ENCODE measurements around the gene KLC4.
A peak's percentile ranks its signal among the peaks of the same experiment; 100 is the strongest.
"Not testable (repeated sequence)": the region's sequence is repeated elsewhere in the genome, so short reads cannot be mapped to it uniquely, and the experiment has no call there.

The KLC4 gene

DNA sequence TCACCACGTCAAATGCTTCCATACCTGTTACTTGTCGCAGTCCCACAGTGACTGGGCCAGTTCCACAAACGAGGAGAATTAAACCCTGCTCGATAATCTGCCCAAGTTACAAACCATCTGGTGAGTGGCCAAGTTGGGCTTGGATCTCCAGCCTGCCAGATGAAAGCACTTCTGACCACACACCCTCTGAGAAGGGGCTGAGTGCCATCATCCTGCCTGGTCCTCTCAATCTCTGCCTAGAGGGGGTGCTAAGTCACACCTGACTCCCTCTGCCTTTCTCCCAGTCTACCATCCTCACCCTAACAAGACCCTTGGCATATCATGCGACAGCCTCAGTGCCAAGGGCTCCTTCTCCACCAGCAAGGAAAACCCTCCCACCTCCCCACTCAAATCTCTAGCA is 22.2 kb upstream of the KLC4 start:
- Histone ChIP-seq H3K36me3 (ENCODE audit: insufficient read depth, low read length) (peaks cover 70% of the 10 kb centered on the region), H3K27ac (ENCODE audit: low read depth, low read length) (no peak overlapping the region), H3K9ac (ENCODE audit: low read depth, low read length) (no peak overlapping the region), H3K4me3 (ENCODE audit: low read length) (no peak overlapping the region), H3K4me1 (ENCODE audit: insufficient read depth, low read length) (no peaks in the 10 kb centered on the region), H3K9me3 (ENCODE audit: insufficient read depth, low read depth, low read length) (no peaks in the 10 kb centered on the region), H3K27me3 (ENCODE audit: insufficient read depth, low read length) (no peaks in the 10 kb centered on the region)
- WGBS: 85% methylated on average over 5 of the region's 5 CpGs

- 90% methylated on average over 8 of the region's 9 CpGs for WGBS
- Histone ChIP-seq H3K9ac (ENCODE audit: low read depth, low read length) (no peak overlapping the region), H3K27ac (ENCODE audit: low read depth, low read length) (no peak overlapping the region), H3K4me1 (ENCODE audit: insufficient read depth, low read length) (no peaks in the 10 kb centered on the region), H3K4me3 (ENCODE audit: low read length) (no peak overlapping the region), H3K27me3 (ENCODE audit: insufficient read depth, low read length) (no peaks in the 10 kb centered on the region), H3K9me3 (ENCODE audit: insufficient read depth, low read depth, low read length) (no peaks in the 10 kb centered on the region), H3K36me3 (ENCODE audit: insufficient read depth, low read length) (peaks cover 68% of the 10 kb centered on the region)
Observed at GRCh38 chr6:43037706-43038105, 21.7 kb upstream of the KLC4 start.

- Histone ChIP-seq H3K9me3 (ENCODE audit: insufficient read depth, low read depth, low read length) (no peaks in the 10 kb centered on the region), H3K4me3 (ENCODE audit: low read length) (no peak overlapping the region), H3K36me3 (ENCODE audit: insufficient read depth, low read length) (peaks cover 70% of the 10 kb centered on the region), H3K27me3 (ENCODE audit: insufficient read depth, low read length) (no peaks in the 10 kb centered on the region), H3K9ac (ENCODE audit: low read depth, low read length) (no peak overlapping the region), H3K4me1 (ENCODE audit: insufficient read depth, low read length) (no peaks in the 10 kb centered on the region), H3K27ac (ENCODE audit: low read depth, low read length) (no peak overlapping the region)
- 90% methylated on average over 9 of the region's 9 CpGs for WGBS
Observed at GRCh38 chr6:43038727-43039126, 20.7 kb upstream of the KLC4 start.

DNA sequence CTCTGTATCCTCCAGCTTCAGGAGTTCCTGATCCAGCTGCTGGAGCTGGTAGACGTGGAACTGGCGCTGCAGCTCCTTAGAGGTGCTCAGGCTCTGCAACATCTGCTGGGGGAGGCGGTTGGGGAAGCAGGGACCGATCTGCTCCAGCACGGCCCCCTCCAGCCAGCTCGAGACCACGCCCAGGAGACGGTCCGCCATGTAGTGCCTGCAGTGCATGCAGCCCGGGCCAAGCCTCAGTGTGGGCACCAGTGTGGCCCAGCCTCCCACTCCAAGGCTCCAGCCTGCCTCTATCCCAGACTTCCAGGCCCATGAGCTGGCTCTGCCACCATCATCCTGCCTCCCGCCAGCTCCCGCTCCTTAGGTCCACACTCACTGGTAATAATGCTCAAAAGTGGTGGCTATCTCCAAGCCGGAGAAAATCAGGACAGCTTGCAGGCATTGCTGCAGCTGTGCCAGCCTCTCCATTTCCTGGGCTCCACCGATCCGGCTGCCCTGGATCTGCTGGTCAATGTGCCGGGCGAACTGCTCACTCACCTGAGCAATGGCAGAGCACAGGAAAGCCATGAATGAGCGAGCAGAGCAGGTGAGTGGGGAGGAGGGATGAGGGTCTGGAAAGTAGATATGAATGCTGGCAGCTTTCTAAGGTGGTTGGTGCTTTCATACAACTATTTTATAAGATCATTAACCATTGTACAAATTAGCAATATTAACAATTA is 18.7 kb upstream of the KLC4 start:
- H3K9me3 ChIP-seq (ENCODE audit: insufficient read depth, low read depth, low read length): no peaks in the 10 kb centered on the region
- no peak overlapping the region for H3K27ac ChIP-seq (ENCODE audit: low read depth, low read length)
- H3K27me3 ChIP-seq (ENCODE audit: insufficient read depth, low read length): no peaks in the 10 kb centered on the region
- H3K4me3 ChIP-seq (ENCODE audit: low read length): no peak overlapping the region
- peaks cover 72% of the 10 kb centered on the region for H3K36me3 ChIP-seq (ENCODE audit: insufficient read depth, low read length)
- no peaks in the 10 kb centered on the region for H3K4me1 ChIP-seq (ENCODE audit: insufficient read depth, low read length)
- 95% methylated on average over 18 of the region's 18 CpGs for WGBS
- H3K9ac ChIP-seq (ENCODE audit: low read depth, low read length): no peak overlapping the region

DNA sequence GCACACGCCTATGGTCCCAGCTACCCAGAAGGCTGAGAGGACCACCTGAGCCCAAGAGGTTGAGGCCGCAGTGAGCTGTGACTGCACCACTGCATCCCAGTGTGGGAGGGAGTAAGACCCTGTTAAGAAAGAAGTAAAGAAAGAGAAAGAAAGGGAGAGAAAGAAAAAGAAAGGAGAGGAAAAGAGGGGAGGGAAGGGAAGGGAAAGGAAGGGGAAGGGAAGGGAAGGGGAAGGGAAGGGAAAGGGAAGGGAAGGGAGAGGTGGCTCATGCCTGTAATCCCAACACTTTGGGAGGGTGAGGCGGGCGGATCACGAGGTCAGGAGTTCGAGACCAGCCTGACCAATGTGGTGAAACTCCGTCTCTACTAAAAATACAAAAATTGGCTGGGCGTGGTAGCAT is 18.0 kb upstream of the KLC4 start:
- H3K4me1 ChIP-seq (ENCODE audit: insufficient read depth, low read length); H3K27ac ChIP-seq (ENCODE audit: low read depth, low read length); H3K4me3 ChIP-seq (ENCODE audit: low read length); H3K27me3 ChIP-seq (ENCODE audit: insufficient read depth, low read length); H3K9ac ChIP-seq (ENCODE audit: low read depth, low read length); H3K9me3 ChIP-seq (ENCODE audit: insufficient read depth, low read depth, low read length): not testable (repeated sequence)
- 93% methylated on average over 8 of the region's 8 CpGs for WGBS
- H3K36me3 ChIP-seq (ENCODE audit: insufficient read depth, low read length): peaks cover 80% of the 10 kb centered on the region

DNA sequence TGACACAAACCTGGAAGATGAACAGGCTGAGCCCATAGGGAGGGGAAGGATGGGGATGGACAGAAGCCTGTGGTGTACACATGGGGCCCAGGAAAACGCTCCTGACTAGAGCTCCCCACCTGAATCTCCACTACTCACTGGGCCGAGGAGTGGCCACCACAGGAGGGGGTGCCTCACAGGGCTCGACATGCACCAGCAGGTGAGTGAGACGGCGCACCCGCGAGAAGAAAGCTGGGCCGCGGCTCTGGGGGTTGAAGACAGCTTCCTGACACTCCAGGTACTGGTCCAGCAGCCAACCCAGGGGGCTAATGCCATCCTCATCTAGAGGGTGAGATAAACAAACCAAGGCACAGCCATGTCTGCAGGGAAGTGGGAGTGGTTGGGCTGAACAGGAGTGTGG is 16.1 kb upstream of the KLC4 start:
- 94% methylated on average over 9 of the region's 9 CpGs for WGBS
- no peak overlapping the region for H3K9ac ChIP-seq (ENCODE audit: low read depth, low read length)
- H3K36me3 ChIP-seq (ENCODE audit: insufficient read depth, low read length): peaks cover 80% of the 10 kb centered on the region

GRCh38 chr6:43045371-43045930 is 14.0 kb upstream of the KLC4 start:
- WGBS: 97% methylated on average over 11 of the region's 11 CpGs

More for the DNA sequence above, 16.1 kb upstream of the KLC4 start:
- Histone ChIP-seq H3K27me3 (ENCODE audit: insufficient read depth, low read length) (no peaks in the 10 kb centered on the region), H3K9me3 (ENCODE audit: insufficient read depth, low read depth, low read length) (no peaks in the 10 kb centered on the region), H3K27ac (ENCODE audit: low read depth, low read length) (no peak overlapping the region), H3K4me1 (ENCODE audit: insufficient read depth, low read length) (no peaks in the 10 kb centered on the region), H3K4me3 (ENCODE audit: low read length) (no peak overlapping the region)

DNA sequence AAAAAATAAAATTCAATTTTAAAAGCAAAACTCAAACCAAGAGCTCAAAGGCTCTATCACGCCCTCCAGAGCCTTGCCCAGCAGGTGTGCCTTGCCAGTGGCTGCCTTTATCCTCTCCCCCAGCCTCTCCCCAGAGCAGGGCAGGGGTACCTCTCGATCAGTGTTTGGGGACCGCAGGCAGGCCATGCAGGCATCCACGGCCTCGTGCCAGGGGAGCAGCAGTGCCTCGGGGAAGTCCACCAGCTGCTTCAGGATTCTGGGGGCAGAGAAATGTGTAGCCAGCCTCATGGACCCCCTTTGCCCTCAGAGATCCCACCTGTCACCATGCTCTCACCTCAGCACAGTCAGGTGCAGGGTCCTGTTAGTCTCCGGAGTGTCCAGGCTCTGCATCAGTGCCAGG is 11.4 kb upstream of the KLC4 start:
- Histone ChIP-seq H3K36me3 (ENCODE audit: insufficient read depth, low read length) (peaks cover 66% of the 10 kb centered on the region), H3K9ac (ENCODE audit: low read depth, low read length) (no peak overlapping the region), H3K4me3 (ENCODE audit: low read length) (no peak overlapping the region), H3K27me3 (ENCODE audit: insufficient read depth, low read length) (no peaks in the 10 kb centered on the region), H3K9me3 (ENCODE audit: insufficient read depth, low read depth, low read length) (no peaks in the 10 kb centered on the region), H3K4me1 (ENCODE audit: insufficient read depth, low read length) (no peaks in the 10 kb centered on the region; the same call in 1 of the 2 replicates), H3K27ac (ENCODE audit: low read depth, low read length) (no peak overlapping the region)
- WGBS: 93% methylated on average over 7 of the region's 7 CpGs

More at GRCh38 chr6:43045371-43045930, 14.0 kb upstream of the KLC4 start:
- H3K4me3 ChIP-seq (ENCODE audit: low read length): no peak overlapping the region
- H3K9ac ChIP-seq (ENCODE audit: low read depth, low read length): no peak overlapping the region
- no peak overlapping the region for H3K27ac ChIP-seq (ENCODE audit: low read depth, low read length)
- peaks cover 80% of the 10 kb centered on the region for H3K36me3 ChIP-seq (ENCODE audit: insufficient read depth, low read length)
- no peaks in the 10 kb centered on the region for H3K9me3 ChIP-seq (ENCODE audit: insufficient read depth, low read depth, low read length)
- H3K4me1 ChIP-seq (ENCODE audit: insufficient read depth, low read length): no peaks in the 10 kb centered on the region
- H3K27me3 ChIP-seq (ENCODE audit: insufficient read depth, low read length): no peaks in the 10 kb centered on the region

DNA sequence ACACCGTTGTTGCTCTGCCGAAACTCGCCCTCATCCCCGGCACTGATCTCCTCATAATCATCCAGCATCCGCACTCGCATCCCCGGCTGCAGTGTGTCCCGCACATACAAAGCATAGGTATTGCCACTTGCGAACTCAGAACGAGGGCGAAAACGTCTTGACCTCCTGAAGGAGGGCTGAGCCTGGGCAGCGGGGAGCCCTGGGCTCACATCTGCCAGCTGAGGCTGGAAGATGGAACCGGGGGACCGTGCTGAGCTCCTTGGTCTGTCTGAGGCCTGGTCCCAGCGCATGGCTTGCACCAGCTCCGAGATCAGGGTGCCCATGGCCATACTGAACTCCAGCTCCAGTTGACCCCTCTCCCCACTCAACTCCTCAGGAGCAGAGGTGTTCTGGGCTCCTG is 8.4 kb upstream of the KLC4 start:
- H3K4me3 ChIP-seq (ENCODE audit: low read length): no peak overlapping the region
- no peak overlapping the region for H3K9ac ChIP-seq (ENCODE audit: low read depth, low read length)
- H3K9me3 ChIP-seq (ENCODE audit: insufficient read depth, low read depth, low read length): no peaks in the 10 kb centered on the region
- peaks cover 55% of the 10 kb centered on the region for H3K36me3 ChIP-seq (ENCODE audit: insufficient read depth, low read length)
- H3K27me3 ChIP-seq (ENCODE audit: insufficient read depth, low read length): no peaks in the 10 kb centered on the region
- WGBS: 94% methylated on average over 17 of the region's 17 CpGs
- no peak overlapping the region for H3K27ac ChIP-seq (ENCODE audit: low read depth, low read length)
- H3K4me1 ChIP-seq (ENCODE audit: insufficient read depth, low read length): peaks cover 5% of the 10 kb centered on the region; the same call in 1 of the 2 replicates

GRCh38 chr6:43052225-43052841 is 7.1 kb upstream of the KLC4 start:
- Histone ChIP-seq H3K4me3 (ENCODE audit: low read length) (peak overlapping the region; percentile 73), H3K9me3 (ENCODE audit: insufficient read depth, low read depth, low read length) (no peaks in the 10 kb centered on the region), H3K4me1 (ENCODE audit: insufficient read depth, low read length) (peaks cover 5% of the 10 kb centered on the region; the same call in 1 of the 2 replicates), H3K27me3 (ENCODE audit: insufficient read depth, low read length) (no peaks in the 10 kb centered on the region), H3K36me3 (ENCODE audit: insufficient read depth, low read length) (peaks cover 50% of the 10 kb centered on the region), H3K9ac (ENCODE audit: low read depth, low read length) (peak overlapping the region; percentile 92), H3K27ac (ENCODE audit: low read depth, low read length) (no peak overlapping the region)
- 93% methylated on average over 19 of the region's 19 CpGs for WGBS

- Histone ChIP-seq H3K9ac (ENCODE audit: low read depth, low read length) (peak overlapping the region; percentile 92), H3K9me3 (ENCODE audit: insufficient read depth, low read depth, low read length) (no peaks in the 10 kb centered on the region), H3K36me3 (ENCODE audit: insufficient read depth, low read length) (peaks cover 49% of the 10 kb centered on the region), H3K27me3 (ENCODE audit: insufficient read depth, low read length) (no peaks in the 10 kb centered on the region), H3K27ac (ENCODE audit: low read depth, low read length) (peak overlapping the region; percentile 84), H3K4me1 (ENCODE audit: insufficient read depth, low read length) (peaks cover 5% of the 10 kb centered on the region; the same call in 1 of the 2 replicates), H3K4me3 (ENCODE audit: low read length) (peak overlapping the region; percentile 73)
- 18% methylated on average over 22 of the region's 22 CpGs for WGBS
Observed at GRCh38 chr6:43052842-43053544, 6.4 kb upstream of the KLC4 start.
